ENCODE measurements around the gene HECW1. TPM values are rescaled to one million over a fixed set of nuclear protein-coding genes. Genes with fewer than 3 reads are reported as not detected.

The HECW1 gene
- total RNA-seq, 2 experiments from 2014 or later: not detected

DNA sequence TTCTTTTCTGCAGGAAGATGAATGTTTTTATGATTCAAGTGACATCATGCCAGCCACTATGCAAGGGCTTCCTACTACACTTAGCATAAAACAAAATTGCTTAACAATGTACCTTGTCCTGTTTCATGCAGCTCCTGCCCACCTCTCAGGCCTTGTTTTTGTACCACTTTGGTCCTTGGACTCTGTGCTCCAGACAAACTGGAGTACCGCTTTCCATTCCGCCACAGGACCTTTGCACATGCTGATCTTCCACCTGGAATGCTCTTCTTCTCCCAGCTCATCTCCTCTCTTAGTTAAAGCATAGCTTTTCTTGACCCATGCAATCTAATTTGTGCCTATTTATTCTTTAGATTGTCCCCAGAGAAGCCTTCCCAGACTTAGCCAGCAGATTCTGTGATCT, 393.0 kb downstream of the HECW1 start:
- intact Hi-C loops (cut with micrococcal nuclease): no loop called here
- POLR2A ChIA-PET: no interaction called here
- no peak for ATAC-seq
- Mint-ChIP-seq H3K27me3 (peaks cover 2% of the 10 kb centered on the region), H3K4me1 (ENCODE audit: low read depth) (peaks cover 5% of the 10 kb centered on the region), H3K4me3 (no peak overlapping the region), H3K27ac (no peak overlapping the region), H3K36me3 (ENCODE audit: low read depth) (no peaks in the 10 kb centered on the region), H3K9me3 (no peaks in the 10 kb centered on the region)
- DNase-seq: no peak
- CTCF ChIA-PET: no interaction called here
- TF ChIP-seq CTCF (IDR thresholded peaks at IDR 0.05): no peak

- DNase-seq (no peak), ATAC-seq (no peak)
- Mint-ChIP-seq H3K4me1 (ENCODE audit: low read depth) (peaks cover 5% of the 10 kb centered on the region), H3K27ac (no peak overlapping the region), H3K9me3 (no peaks in the 10 kb centered on the region), H3K36me3 (ENCODE audit: low read depth) (no peaks in the 10 kb centered on the region), H3K4me3 (no peak overlapping the region), H3K27me3 (peaks cover 2% of the 10 kb centered on the region)
- CTCF ChIA-PET: no interaction called here
- intact Hi-C loops (cut with micrococcal nuclease): no loop called here
- POLR2A ChIA-PET: no interaction called here
- no peak for TF ChIP-seq CTCF (IDR thresholded peaks at IDR 0.05)
These were observed 394.0 kb downstream of the HECW1 start for GRCh38 chr7:43506460-43506859.

- TF ChIP-seq CTCF (IDR thresholded peaks at IDR 0.05): no peak
- DNase-seq (no peak), ATAC-seq (no peak)
- H3K27me3 Mint-ChIP-seq: peaks cover 5% of the 10 kb centered on the region
- ChIA-PET POLR2A (no interaction called here), CTCF (interaction anchor here (2.2 kb wide), 1 partner anchor 74 kb away, joined by 7 read pairs; the partner anchor contains the start of gene STK17A)
- H3K4me3 Mint-ChIP-seq: no peak overlapping the region
- peaks cover 5% of the 10 kb centered on the region for H3K4me1 Mint-ChIP-seq (ENCODE audit: low read depth)
- H3K36me3 Mint-ChIP-seq (ENCODE audit: low read depth): no peaks in the 10 kb centered on the region
- H3K27ac Mint-ChIP-seq: no peak overlapping the region
- H3K9me3 Mint-ChIP-seq: no peaks in the 10 kb centered on the region
- intact Hi-C loops (cut with micrococcal nuclease): no loop called here
These were observed 396.0 kb downstream of the HECW1 start for GRCh38 chr7:43508461-43508860.

GRCh38 chr7:43509906-43510305, 397.5 kb downstream of the HECW1 start:
- ChIA-PET POLR2A (no interaction called here), CTCF (interaction anchor here (1.1 to 2.2 kb wide), 2 partner anchors 49 to 73 kb away, joined by 3 to 7 read pairs; partner anchors contain the start of gene STK17A)
- Mint-ChIP-seq H3K27me3 (peaks cover 7% of the 10 kb centered on the region), H3K9me3 (no peaks in the 10 kb centered on the region), H3K27ac (no peak overlapping the region), H3K36me3 (ENCODE audit: low read depth) (no peaks in the 10 kb centered on the region), H3K4me3 (no peak overlapping the region), H3K4me1 (ENCODE audit: low read depth) (peaks cover 5% of the 10 kb centered on the region)
- no peak for ATAC-seq
- intact Hi-C loops (cut with micrococcal nuclease): no loop called here
- DNase-seq: no peak
- TF ChIP-seq CTCF (IDR thresholded peaks at IDR 0.05): no peak

DNA sequence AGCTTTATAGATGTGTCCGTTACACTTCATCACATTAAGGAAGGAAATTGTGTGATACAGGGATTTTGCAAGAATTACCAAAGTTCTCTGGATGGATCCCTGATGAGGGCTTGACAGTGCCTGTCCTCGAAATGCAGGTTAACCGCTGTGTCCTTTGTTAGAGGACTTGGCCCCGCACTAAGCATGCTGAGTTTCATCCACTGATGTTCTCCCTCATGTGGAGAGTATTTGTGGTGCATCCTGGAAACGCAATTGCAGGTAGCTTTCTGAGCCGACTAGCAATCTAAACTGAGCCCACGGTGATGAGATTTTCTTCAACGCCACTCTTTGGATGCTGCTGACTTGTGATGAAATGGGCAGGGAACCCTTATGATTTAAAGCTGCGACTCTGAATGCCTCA, 398.6 kb downstream of the HECW1 start:
- CTCF ChIA-PET: interaction anchor here (0.9 to 1.1 kb wide), 2 partner anchors 8 to 44 kb away, joined by 3 to 4 read pairs; no protein-coding TSS in a partner anchor
- POLR2A ChIA-PET: no interaction called here
- ATAC-seq (no peak), DNase-seq (no peak)
- Mint-ChIP-seq H3K36me3 (ENCODE audit: low read depth) (no peaks in the 10 kb centered on the region), H3K27me3 (peaks cover 8% of the 10 kb centered on the region), H3K4me3 (no peak overlapping the region), H3K4me1 (ENCODE audit: low read depth) (peaks cover 5% of the 10 kb centered on the region), H3K9me3 (no peaks in the 10 kb centered on the region), H3K27ac (no peak overlapping the region)
- TF ChIP-seq CTCF (IDR thresholded peaks at IDR 0.05): no peak
- intact Hi-C loops (cut with micrococcal nuclease): no loop called here

Measured in activated CD8-positive, alpha-beta T cell treated with anti-CD3 and anti-CD28 coated beads for 36 hours (primary cell).